Fibroblast of lung (primary cell): Measurements from ENCODE around the gene UNC13B. TPM values are rescaled to one million over a fixed set of nuclear protein-coding genes. Genes with fewer than 3 reads are reported as not detected.

ENCODE experiments used
- DNase-seq, 2 donors: peaks; one replicate each; pipeline versions ENCODE4 v3.0.0 to v3.0.0-alpha.2; 2010; ENCODE audit warnings: low read depth in 2 of 2
- H2AFZ ChIP-seq: 2 replicates; pipeline ENCODE4 v1.5.1; 2012; ENCODE audit warnings: low read length, control low read depth, inconsistent platforms
- H3K27ac ChIP-seq: 2 replicates; pipeline ENCODE4 v1.5.1; 2011; ENCODE audit warnings: low read length, control low read depth; ENCODE audit not compliant: insufficient read depth
- H3K27me3 ChIP-seq: 2 replicates; pipeline ENCODE4 v1.5.1; 2011; ENCODE audit warnings: mild to moderate bottlenecking, low read length; ENCODE audit not compliant: control insufficient read depth, insufficient read depth
- H3K36me3 ChIP-seq: 2 replicates; pipeline ENCODE4 v1.5.1; 2011; ENCODE audit warnings: low read length; ENCODE audit not compliant: control insufficient read depth, insufficient read depth
- H3K4me1 ChIP-seq: 2 replicates; pipeline ENCODE4 v1.5.1; 2011; ENCODE audit warnings: low read length; ENCODE audit not compliant: control insufficient read depth, insufficient read depth; ENCODE audit errors: extremely low read depth
- H3K4me2 ChIP-seq: 2 replicates; pipeline ENCODE4 v1.5.1; 2011; ENCODE audit warnings: low read length, control low read depth; ENCODE audit not compliant: insufficient read depth; ENCODE audit errors: extremely low read depth
- H3K4me3 ChIP-seq, 4 experiments: fragments of 200-600 bp in 1 of 4; sonication (generic) in 1 of 4; replicated peaks in 1 of 4; 2 replicates each; pipeline ENCODE4 v1.5.1; 2011 to 2016; ENCODE audit warnings: low read length in 4 of 4, low read depth in 3 of 4, mild to moderate bottlenecking in 3 of 4, control low read depth in 2 of 4, inconsistent platforms in 1 of 4, mixed read lengths in 1 of 4; ENCODE audit not compliant: insufficient read depth in 1 of 4; ENCODE audit errors: control extremely low read depth in 1 of 4
- H3K79me2 ChIP-seq: 2 replicates; pipeline ENCODE4 v1.5.1; 2012; ENCODE audit warnings: mild to moderate bottlenecking, low read length, inconsistent platforms; ENCODE audit not compliant: control insufficient read depth, insufficient read depth
- H3K9ac ChIP-seq: 2 replicates; pipeline ENCODE4 v1.5.1; 2011; ENCODE audit warnings: mild to moderate bottlenecking, low read length, control low read depth; ENCODE audit not compliant: insufficient read depth
- H3K9me3 ChIP-seq: 2 replicates; pipeline ENCODE4 v1.5.1; 2012; ENCODE audit warnings: low read depth, low read length; ENCODE audit not compliant: control insufficient read depth, insufficient read depth
- H4K20me1 ChIP-seq: 2 replicates; pipeline ENCODE4 v1.5.1; 2011; ENCODE audit warnings: low read length; ENCODE audit not compliant: control insufficient read depth, insufficient read depth; ENCODE audit errors: extremely low read depth
- EZH2 ChIP-seq: IDR thresholded peaks from 2 replicates; pipeline ENCODE4 v1.5.1; 2012; ENCODE audit warnings: low read length, control low read depth, mild to moderate bottlenecking; ENCODE audit errors: missing control alignments
- polyA plus RNA-seq, 2 donors: library from polyadenylated mRNA; depleted of rRNA in 1 of 2; stranded (reverse) in 1 of 2; unstranded in 1 of 2; fragments of >200 nt; gene quantifications; 2 replicates each; pipeline ENCODE4 v1.2.1, GENCODE V29; 2011 to 2012; ENCODE audit warnings: missing spikeins in 1 of 2
- total RNA-seq: library from RNA; depleted of rRNA; stranded (reverse); fragments of >200 nt; gene quantifications from 2 replicates; pipeline ENCODE4 v1.2.1, GENCODE V29; 2014
- TF ChIP-seq, protein P1 (sequence below), 2 donors: IDR thresholded peaks in 1 of 2; conservative IDR thresholded peaks in 1 of 2; 1 replicate in 1 of 2; 2 replicates in 1 of 2; pipeline ENCODE4 v1.5.1; 2011 to 2012; ENCODE audit warnings: low read length in 2 of 2, control low read depth in 1 of 2, inconsistent platforms in 1 of 2, low read depth in 1 of 2, mild to moderate bottlenecking in 1 of 2

The UNC13B gene
- total and polyA plus RNA-seq, 2 donors (not counting 1 experiment from before 2014, with no cell fraction given): 9.7 to 38.3 TPM

DNA sequence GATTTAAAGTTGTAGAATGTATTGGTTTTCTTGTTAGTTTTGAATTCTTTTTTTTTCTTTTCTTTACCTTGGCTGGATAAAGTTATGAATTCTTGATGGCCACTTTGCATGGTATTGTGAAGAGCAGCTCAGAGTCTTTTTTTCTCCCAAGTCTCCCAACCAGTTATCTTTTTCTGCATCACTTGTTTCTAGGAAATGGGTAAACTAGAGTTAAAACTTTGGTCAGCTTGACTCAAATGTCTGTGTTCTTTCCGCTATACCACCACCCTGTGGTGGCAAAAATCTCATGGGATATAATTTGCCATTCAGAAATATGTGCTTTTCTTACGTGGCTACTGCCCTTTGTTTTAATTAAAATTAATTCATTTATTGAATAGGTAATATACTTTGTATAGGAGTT is 113.2 kb downstream of the UNC13B start:
- DNase-seq: no peak
- Histone ChIP-seq H3K4me3 (no peak overlapping the region), H3K9ac (no peak overlapping the region), H3K9me3 (no peaks in the 10 kb centered on the region), H2AFZ (no peak overlapping the region), H3K27me3 (no peaks in the 10 kb centered on the region), H3K4me2 (no peak overlapping the region), H3K36me3 (no peaks in the 10 kb centered on the region), H4K20me1 (no peaks in the 10 kb centered on the region), H3K4me1 (peaks cover 2% of the 10 kb centered on the region), H3K27ac (no peak overlapping the region), H3K79me2 (no peaks in the 10 kb centered on the region)
- TF ChIP-seq, protein P1, sequence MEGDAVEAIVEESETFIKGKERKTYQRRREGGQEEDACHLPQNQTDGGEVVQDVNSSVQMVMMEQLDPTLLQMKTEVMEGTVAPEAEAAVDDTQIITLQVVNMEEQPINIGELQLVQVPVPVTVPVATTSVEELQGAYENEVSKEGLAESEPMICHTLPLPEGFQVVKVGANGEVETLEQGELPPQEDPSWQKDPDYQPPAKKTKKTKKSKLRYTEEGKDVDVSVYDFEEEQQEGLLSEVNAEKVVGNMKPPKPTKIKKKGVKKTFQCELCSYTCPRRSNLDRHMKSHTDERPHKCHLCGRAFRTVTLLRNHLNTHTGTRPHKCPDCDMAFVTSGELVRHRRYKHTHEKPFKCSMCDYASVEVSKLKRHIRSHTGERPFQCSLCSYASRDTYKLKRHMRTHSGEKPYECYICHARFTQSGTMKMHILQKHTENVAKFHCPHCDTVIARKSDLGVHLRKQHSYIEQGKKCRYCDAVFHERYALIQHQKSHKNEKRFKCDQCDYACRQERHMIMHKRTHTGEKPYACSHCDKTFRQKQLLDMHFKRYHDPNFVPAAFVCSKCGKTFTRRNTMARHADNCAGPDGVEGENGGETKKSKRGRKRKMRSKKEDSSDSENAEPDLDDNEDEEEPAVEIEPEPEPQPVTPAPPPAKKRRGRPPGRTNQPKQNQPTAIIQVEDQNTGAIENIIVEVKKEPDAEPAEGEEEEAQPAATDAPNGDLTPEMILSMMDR (conservative IDR thresholded peaks at IDR 0.05 in 1 of 2, IDR thresholded peaks at IDR 0.05 in 1 of 2; ENCODE audit: low read depth in 1 of 2, low read length in 2 of 2): no peak
- no peak for TF ChIP-seq EZH2

DNA sequence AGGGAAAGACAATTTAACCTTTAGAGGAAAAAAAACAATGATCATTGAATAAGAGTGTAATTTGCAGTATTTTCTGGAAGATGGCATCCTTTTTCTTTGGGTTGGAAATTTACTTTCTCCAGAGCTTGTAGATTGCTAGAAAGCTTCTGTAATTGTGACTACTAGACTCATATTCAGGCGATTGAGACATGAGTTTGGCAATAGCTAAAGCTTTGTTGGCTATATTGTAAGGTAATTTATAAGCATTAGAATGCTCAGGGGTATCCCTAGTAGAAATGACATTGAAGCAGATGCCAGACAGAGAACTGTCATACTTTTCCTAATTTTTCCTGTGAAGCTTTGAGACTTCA is 115.3 kb downstream of the UNC13B start:
- Histone ChIP-seq H3K79me2 (no peaks in the 10 kb centered on the region), H3K4me2 (peak overlapping the region; percentile 73), H3K36me3 (no peaks in the 10 kb centered on the region), H3K4me1 (peaks cover 2% of the 10 kb centered on the region), H3K9ac (no peak overlapping the region), H3K9me3 (no peaks in the 10 kb centered on the region), H3K27ac (peak overlapping the region; percentile 2), H2AFZ (peak overlapping the region; percentile 33), H4K20me1 (no peaks in the 10 kb centered on the region), H3K4me3 (peak overlapping the region in 2 of 4 experiments; percentile 14 to 36), H3K27me3 (no peaks in the 10 kb centered on the region)
- peak in 1 of 2 donors; percentile 46 for DNase-seq
- TF ChIP-seq, protein P1 (conservative IDR thresholded peaks at IDR 0.05 in 1 of 2, IDR thresholded peaks at IDR 0.05 in 1 of 2; ENCODE audit: low read depth in 1 of 2, low read length in 2 of 2): no peak
- no peak for TF ChIP-seq EZH2

- Histone ChIP-seq H3K79me2 (no peaks in the 10 kb centered on the region), H3K36me3 (no peaks in the 10 kb centered on the region), H3K4me1 (peaks cover 2% of the 10 kb centered on the region), H4K20me1 (no peaks in the 10 kb centered on the region), H3K9me3 (no peaks in the 10 kb centered on the region), H2AFZ (no peak overlapping the region), H3K27me3 (no peaks in the 10 kb centered on the region), H3K27ac (no peak overlapping the region), H3K9ac (no peak overlapping the region), H3K4me2 (peak overlapping the region; percentile 73), H3K4me3 (no peak overlapping the region)
- peak; percentile 90 to 91 for DNase-seq
- TF ChIP-seq, protein P1 (conservative IDR thresholded peaks at IDR 0.05 in 1 of 2, IDR thresholded peaks at IDR 0.05 in 1 of 2; ENCODE audit: low read depth in 1 of 2, low read length in 2 of 2): no peak
- no peak for TF ChIP-seq EZH2
These were observed 116.0 kb downstream of the UNC13B start for GRCh38 chr9:35277628-35278359.
